DOHH2 (cell line): ENCODE data around the gene RNF207.

Experiments
- CTCF ChIP-seq: fragments of 200-600 bp; sonication (generic); IDR thresholded peaks from one replicate; pipeline ENCODE4 v1.5.1; 2014; ENCODE audit warnings: antibody characterized with exemption, mild to moderate bottlenecking, low read depth, low read length; ENCODE audit not compliant: poor library complexity, severe bottlenecking
- EZH2phosphoT487 ChIP-seq: fragments of 200-600 bp; sonication (generic); IDR thresholded peaks from 2 replicates; pipeline ENCODE4 v1.6.1; 2017; ENCODE audit warnings: borderline replicate concordance, mild to moderate bottlenecking, antibody characterized with exemption, low read length, moderate library complexity, mixed read lengths

GRCh38 chr1:6167391-6168303 lies 38.3 kb upstream of the RNF207 start:
- TF ChIP-seq CTCF (no peak), EZH2phosphoT487 (no peak)
